SK-N-SH (cell line): Measurements from ENCODE around the gene MKS1. TPM values are rescaled to one million over a fixed set of nuclear protein-coding genes. Genes with fewer than 3 reads are reported as not detected.

Experiments used
- CTCF ChIA-PET: fragments of 300-600, 350-600 bp; formaldehyde crosslinking; extraction: SDS; loops from one replicate; lab custom pipeline; 2021; lab: Yijun Ruan, JAX
- POLR2A ChIA-PET: fragments of 350-600 bp; sonication (Branson Sonifier 250); formaldehyde crosslinking; extraction: SDS; loops from one replicate; lab custom pipeline; 2020; ENCODE audit warnings: antibody characterized with exemption, inconsistent platforms; lab: Yijun Ruan, JAX
- DNase-seq: peaks from one replicate; pipeline ENCODE4 v3.0.0; 2012
- H2AFZ ChIP-seq: fragments of 200-600 bp; sonication (generic); 2 replicates; pipeline ENCODE4 v1.8.1; 2016; ENCODE audit warnings: antibody characterized with exemption, mild to moderate bottlenecking, low read depth
- H3F3A ChIP-seq: fragments of 200-600 bp; sonication (generic); replicated peaks from 2 replicates; pipeline ENCODE3; 2016; ENCODE audit warnings: antibody characterized with exemption, mild to moderate bottlenecking; ENCODE audit not compliant: insufficient read depth
- H3K27ac ChIP-seq, 2 experiments: fragments of 200-500 bp in 1 of 2; fragments of 200-600 bp in 1 of 2; sonication (Bioruptor generic) in 1 of 2; sonication (generic), shearing (Covaris generic) in 1 of 2; 2 replicates each; pipeline versions ENCODE4 v1.5.1 to v1.6.1; 2014 to 2016; ENCODE audit warnings: low read depth in 2 of 2, inconsistent platforms in 1 of 2, low read length in 1 of 2, mild to moderate bottlenecking in 1 of 2, mixed read lengths in 1 of 2
- H3K27me3 ChIP-seq: fragments of 200-600 bp; sonication (generic), shearing (Covaris generic); 2 replicates; pipeline ENCODE4 v1.6.1; 2016; ENCODE audit warnings: mixed run types; ENCODE audit not compliant: insufficient read depth
- H3K36me3 ChIP-seq, 2 experiments: fragments of 200-500 bp in 1 of 2; fragments of 200-600 bp in 1 of 2; sonication (Bioruptor generic) in 1 of 2; sonication (generic) in 1 of 2; replicated peaks in 1 of 2; 2 replicates each; pipeline versions ENCODE3 to v1.5.1; 2014 to 2016; ENCODE audit warnings: low read length in 1 of 2, mild to moderate bottlenecking in 1 of 2; ENCODE audit not compliant: insufficient read depth in 2 of 2, control insufficient read depth in 1 of 2
- H3K4me1 ChIP-seq, 2 experiments: fragments of 200-500 bp in 1 of 2; fragments of 200-600 bp in 1 of 2; sonication (Bioruptor generic) in 1 of 2; sonication (generic), shearing (Covaris generic) in 1 of 2; 2 replicates each; pipeline versions ENCODE4 v1.5.1 to v1.6.1; 2014 to 2016; ENCODE audit warnings: low read depth in 1 of 2, low read length in 1 of 2, mixed run types in 1 of 2; ENCODE audit not compliant: insufficient read depth in 2 of 2, control insufficient read depth in 1 of 2
- H3K4me2 ChIP-seq: fragments of 200-600 bp; sonication (generic), shearing (Covaris generic); 2 replicates; pipeline ENCODE4 v1.6.1; 2017; ENCODE audit warnings: mixed run types
- H3K4me3 ChIP-seq, 2 experiments: fragments of 200-500 bp in 1 of 2; fragments of 200-600 bp in 1 of 2; sonication (Bioruptor generic) in 1 of 2; sonication (generic), shearing (Covaris generic) in 1 of 2; 2 replicates each; pipeline versions ENCODE4 v1.5.1 to v1.8.1; 2014 to 2016; ENCODE audit warnings: low read depth in 2 of 2, inconsistent platforms in 1 of 2, low read length in 1 of 2, mild to moderate bottlenecking in 1 of 2, mixed read lengths in 1 of 2, moderate library complexity in 1 of 2
- H3K79me2 ChIP-seq: fragments of 200-600 bp; sonication (generic); 2 replicates; pipeline ENCODE4 v1.8.1; 2017; ENCODE audit warnings: mild to moderate bottlenecking; ENCODE audit not compliant: insufficient read depth
- H3K9ac ChIP-seq: fragments of 200-600 bp; sonication (generic); 2 replicates; pipeline ENCODE4 v1.6.1; 2017; ENCODE audit warnings: mixed run types
- H3K9me2 ChIP-seq: fragments of 200-600 bp; sonication (generic); 2 replicates; pipeline ENCODE4 v1.6.1; 2017; ENCODE audit warnings: mixed run types
- H3K9me3 ChIP-seq: fragments of 200-600 bp; sonication (generic); 2 replicates; pipeline ENCODE4 v1.6.1; 2017; ENCODE audit warnings: mixed run types, mild to moderate bottlenecking, moderate library complexity
- H4K20me1 ChIP-seq: fragments of 200-600 bp; sonication (generic); 2 replicates; pipeline ENCODE4 v1.6.1; 2017; ENCODE audit warnings: mild to moderate bottlenecking, mixed run types; ENCODE audit not compliant: insufficient read depth
- CHD2 ChIP-seq: fragments of 150-350 bp; IDR thresholded peaks from 2 replicates; pipeline ENCODE4 v1.6.1; 2018; ENCODE audit warnings: low read length; ENCODE audit not compliant: partially characterized antibody
- EP300 ChIP-seq, 2 experiments: IDR thresholded peaks; 2 replicates each; pipeline versions ENCODE4 v1.4.0 to v1.6.1; 2012; ENCODE audit warnings: borderline replicate concordance in 1 of 2, low read depth in 1 of 2, low read length in 1 of 2
- EZH2phosphoT487 ChIP-seq: fragments of 200-600 bp; sonication (generic); IDR thresholded peaks from 2 replicates; pipeline ENCODE4 v1.6.1; 2017; ENCODE audit warnings: low read depth, mixed run types, mild to moderate bottlenecking, antibody characterized with exemption, moderate library complexity, borderline replicate concordance
- FOSL2 ChIP-seq: IDR thresholded peaks from 2 replicates; pipeline ENCODE4 v1.4.0; 2012; ENCODE audit warnings: low read depth, mild to moderate bottlenecking, moderate library complexity, borderline replicate concordance
- FOXJ3 ChIP-seq: sonication (generic); formaldehyde crosslinking; IDR thresholded peaks from 2 replicates; pipeline ENCODE4 v1.5.1; 2020; ENCODE audit warnings: mild to moderate bottlenecking, missing genetic modification reagents
- FOXM1 ChIP-seq: IDR thresholded peaks from 2 replicates; pipeline ENCODE4 v1.4.0; 2012; ENCODE audit warnings: low read depth, mild to moderate bottlenecking
- GATA2 ChIP-seq: sonication (generic); formaldehyde crosslinking; IDR thresholded peaks from 2 replicates; pipeline ENCODE4 v1.5.0; 2020; ENCODE audit warnings: mild to moderate bottlenecking, missing genetic modification reagents
- JUND ChIP-seq: IDR thresholded peaks from 2 replicates; pipeline ENCODE4 v1.4.0; 2012
- NFIC ChIP-seq: IDR thresholded peaks from 2 replicates; pipeline ENCODE4 v1.4.0; 2012; ENCODE audit warnings: borderline replicate concordance
- POLR2AphosphoS5 ChIP-seq: IDR thresholded peaks from 2 replicates; pipeline ENCODE4 v1.6.1; 2012; ENCODE audit warnings: low read depth, low read length
- RFX5 ChIP-seq: IDR thresholded peaks from 2 replicates; pipeline ENCODE4 v1.6.1; 2012; ENCODE audit warnings: mild to moderate bottlenecking, improper control_type of control experiment, low read length
- SIN3A ChIP-seq: IDR thresholded peaks from 2 replicates; pipeline ENCODE4 v1.6.1; 2012; ENCODE audit warnings: low read depth, mild to moderate bottlenecking, low read length, moderate library complexity, borderline replicate concordance
- TCF12 ChIP-seq: IDR thresholded peaks from 2 replicates; pipeline ENCODE4 v1.4.0; 2012
- TEAD4 ChIP-seq: IDR thresholded peaks from 2 replicates; pipeline ENCODE4 v1.4.0; 2012; ENCODE audit warnings: mild to moderate bottlenecking, borderline replicate concordance; ENCODE audit not compliant: insufficient read depth
- YY1 ChIP-seq: IDR thresholded peaks from 2 replicates; pipeline ENCODE4 v1.4.0; 2012; ENCODE audit warnings: low read depth, mild to moderate bottlenecking
- WGBS: methylation state at CpG from one replicate; pipeline ENCODE4 v1.1.6; 2017; ENCODE audit warnings: low lambda C conversion rate; 5-methylcytosine and 5-hydroxymethylcytosine counted together
- polyA plus RNA-seq, 3 experiments: library from polyadenylated mRNA; depleted of rRNA; stranded (reverse); fragments of >200 nt; gene quantifications; 2 replicates each; pipeline ENCODE4 v1.2.3, GENCODE V29; 2012
- TF ChIP-seq, protein P1 (sequence below): fragments of 150-350 bp; IDR thresholded peaks from 2 replicates; pipeline ENCODE4 v1.6.1; 2017; ENCODE audit warnings: antibody characterized with exemption, low read length, low read depth, borderline replicate concordance
- TF ChIP-seq, protein P2 (sequence below): IDR thresholded peaks from 2 replicates; pipeline ENCODE4 v1.4.0; 2012; ENCODE audit warnings: low read depth, borderline replicate concordance
- TF ChIP-seq, protein P3 (sequence below): IDR thresholded peaks from 2 replicates; pipeline ENCODE4 v1.4.0; 2012; ENCODE audit warnings: low read depth
- TF ChIP-seq, protein P4 (sequence below): IDR thresholded peaks from 2 replicates; pipeline ENCODE4 v1.4.0; 2012; ENCODE audit warnings: low read depth, borderline replicate concordance
- TF ChIP-seq, protein P5 (sequence below): fragments of 150-350 bp; IDR thresholded peaks from 2 replicates; pipeline ENCODE4 v1.6.1; 2016; ENCODE audit warnings: mild to moderate bottlenecking, low read depth, low read length

Gene MKS1
- polyA plus RNA-seq, 1 of the 3 experiments (the other 2 are of a cell fraction), result 28.5 TPM

DNA sequence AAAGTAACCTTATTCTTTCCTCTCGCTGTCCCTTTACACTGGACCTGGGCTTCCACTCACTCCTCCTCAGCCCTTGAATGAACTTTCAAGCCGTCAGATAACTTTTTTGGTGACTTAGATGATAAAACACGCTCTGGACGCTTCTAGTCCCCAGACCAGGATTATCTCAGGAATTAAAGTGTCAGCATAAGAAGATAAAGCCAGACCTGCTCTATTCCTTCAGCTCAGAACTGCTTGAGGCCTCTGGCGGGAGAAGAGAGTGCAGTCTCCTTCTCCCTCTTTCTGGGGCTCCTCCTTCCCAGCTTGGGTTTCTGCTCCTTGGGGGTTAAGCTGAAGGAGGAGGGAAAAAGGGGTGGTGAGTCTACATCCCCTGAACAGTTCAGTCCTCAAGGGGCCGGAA, 25.9 kb upstream of the MKS1 start:
- Histone ChIP-seq H3K9me2 (no peaks in the 10 kb centered on the region), H3K27me3 (peaks cover 89% of the 10 kb centered on the region), H3K4me1 (peaks cover 0 to 8% of the 10 kb centered on the region in 2 experiments; a peak in 1 of 4 replicates), H4K20me1 (no peaks in the 10 kb centered on the region), H3K9me3 (no peaks in the 10 kb centered on the region), H3K4me2 (no peak overlapping the region), H3K27ac (no peak overlapping the region), H2AFZ (no peak overlapping the region), H3K9ac (no peak overlapping the region), H3K4me3 (no peak overlapping the region), H3K79me2 (no peaks in the 10 kb centered on the region), H3F3A (no peaks in the 10 kb centered on the region), H3K36me3 (no peaks in the 10 kb centered on the region)
- ChIA-PET CTCF (interaction anchor here (0.6 to 1.5 kb wide), 3 partner anchors 26 to 173 kb away, joined by 3 read pairs; partner anchors contain the start of gene MKS1), POLR2A (interaction anchor here (0.6 kb wide), 1 partner anchor 64 kb away, joined by 3 read pairs; no protein-coding TSS in a partner anchor)
- no peak for DNase-seq
- TF ChIP-seq TEAD4, result no peak
- TF ChIP-seq SIN3A, result no peak
- TF ChIP-seq, protein P1, sequence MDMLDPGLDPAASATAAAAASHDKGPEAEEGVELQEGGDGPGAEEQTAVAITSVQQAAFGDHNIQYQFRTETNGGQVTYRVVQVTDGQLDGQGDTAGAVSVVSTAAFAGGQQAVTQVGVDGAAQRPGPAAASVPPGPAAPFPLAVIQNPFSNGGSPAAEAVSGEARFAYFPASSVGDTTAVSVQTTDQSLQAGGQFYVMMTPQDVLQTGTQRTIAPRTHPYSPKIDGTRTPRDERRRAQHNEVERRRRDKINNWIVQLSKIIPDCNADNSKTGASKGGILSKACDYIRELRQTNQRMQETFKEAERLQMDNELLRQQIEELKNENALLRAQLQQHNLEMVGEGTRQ, result no peak
- TF ChIP-seq JUND, result no peak
- no peak for TF ChIP-seq FOXM1
- no peak for TF ChIP-seq FOSL2
- TF ChIP-seq EP300 (IDR thresholded peaks at IDR 0.05; ENCODE audit: borderline replicate concordance in 1 of 2, low read depth in 1 of 2, low read length in 1 of 2), result no peak
- no peak for TF ChIP-seq EZH2phosphoT487
- TF ChIP-seq FOXJ3 (CRISPR knock-in tag), result no peak
- TF ChIP-seq NFIC, result no peak
- TF ChIP-seq, protein P2, sequence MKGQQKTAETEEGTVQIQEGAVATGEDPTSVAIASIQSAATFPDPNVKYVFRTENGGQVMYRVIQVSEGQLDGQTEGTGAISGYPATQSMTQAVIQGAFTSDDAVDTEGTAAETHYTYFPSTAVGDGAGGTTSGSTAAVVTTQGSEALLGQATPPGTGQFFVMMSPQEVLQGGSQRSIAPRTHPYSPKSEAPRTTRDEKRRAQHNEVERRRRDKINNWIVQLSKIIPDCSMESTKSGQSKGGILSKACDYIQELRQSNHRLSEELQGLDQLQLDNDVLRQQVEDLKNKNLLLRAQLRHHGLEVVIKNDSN, result no peak
- TF ChIP-seq YY1, result no peak
- TF ChIP-seq, protein P3, sequence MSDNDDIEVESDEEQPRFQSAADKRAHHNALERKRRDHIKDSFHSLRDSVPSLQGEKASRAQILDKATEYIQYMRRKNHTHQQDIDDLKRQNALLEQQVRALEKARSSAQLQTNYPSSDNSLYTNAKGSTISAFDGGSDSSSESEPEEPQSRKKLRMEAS, result no peak
- TF ChIP-seq RFX5, result no peak
- TF ChIP-seq, protein P4, sequence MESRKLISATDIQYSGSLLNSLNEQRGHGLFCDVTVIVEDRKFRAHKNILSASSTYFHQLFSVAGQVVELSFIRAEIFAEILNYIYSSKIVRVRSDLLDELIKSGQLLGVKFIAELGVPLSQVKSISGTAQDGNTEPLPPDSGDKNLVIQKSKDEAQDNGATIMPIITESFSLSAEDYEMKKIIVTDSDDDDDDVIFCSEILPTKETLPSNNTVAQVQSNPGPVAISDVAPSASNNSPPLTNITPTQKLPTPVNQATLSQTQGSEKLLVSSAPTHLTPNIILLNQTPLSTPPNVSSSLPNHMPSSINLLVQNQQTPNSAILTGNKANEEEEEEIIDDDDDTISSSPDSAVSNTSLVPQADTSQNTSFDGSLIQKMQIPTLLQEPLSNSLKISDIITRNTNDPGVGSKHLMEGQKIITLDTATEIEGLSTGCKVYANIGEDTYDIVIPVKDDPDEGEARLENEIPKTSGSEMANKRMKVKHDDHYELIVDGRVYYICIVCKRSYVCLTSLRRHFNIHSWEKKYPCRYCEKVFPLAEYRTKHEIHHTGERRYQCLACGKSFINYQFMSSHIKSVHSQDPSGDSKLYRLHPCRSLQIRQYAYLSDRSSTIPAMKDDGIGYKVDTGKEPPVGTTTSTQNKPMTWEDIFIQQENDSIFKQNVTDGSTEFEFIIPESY, result no peak
- TF ChIP-seq TCF12, result no peak
- TF ChIP-seq, protein P5, sequence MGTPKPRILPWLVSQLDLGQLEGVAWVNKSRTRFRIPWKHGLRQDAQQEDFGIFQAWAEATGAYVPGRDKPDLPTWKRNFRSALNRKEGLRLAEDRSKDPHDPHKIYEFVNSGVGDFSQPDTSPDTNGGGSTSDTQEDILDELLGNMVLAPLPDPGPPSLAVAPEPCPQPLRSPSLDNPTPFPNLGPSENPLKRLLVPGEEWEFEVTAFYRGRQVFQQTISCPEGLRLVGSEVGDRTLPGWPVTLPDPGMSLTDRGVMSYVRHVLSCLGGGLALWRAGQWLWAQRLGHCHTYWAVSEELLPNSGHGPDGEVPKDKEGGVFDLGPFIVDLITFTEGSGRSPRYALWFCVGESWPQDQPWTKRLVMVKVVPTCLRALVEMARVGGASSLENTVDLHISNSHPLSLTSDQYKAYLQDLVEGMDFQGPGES, result no peak
- TF ChIP-seq GATA2 (CRISPR knock-in tag), result no peak
- no peak for TF ChIP-seq POLR2AphosphoS5
- no peak for TF ChIP-seq CHD2
- WGBS, result 17% methylated on average over 6 of the region's 6 CpGs
